NB4 (cell line): ENCODE measurements around the gene LDLRAD4.

Source experiments
- DNase-seq: peaks from one replicate; pipeline ENCODE4 v3.0.0; 2010; ENCODE audit warnings: low read depth
- H3K4me3 ChIP-seq: one replicate; pipeline ENCODE4 v1.5.1; 2011; ENCODE audit warnings: mild to moderate bottlenecking, low read depth, low read length, moderate library complexity
- CTCF ChIP-seq: IDR thresholded peaks from one replicate; pipeline ENCODE4 v1.5.1; 2012; ENCODE audit warnings: low read depth, low read length
- MAX ChIP-seq: IDR thresholded peaks from 2 replicates; pipeline ENCODE4 v1.6.1; 2011; ENCODE audit warnings: low read depth, low read length
- MYC ChIP-seq: IDR thresholded peaks from 2 replicates; pipeline ENCODE4 v1.6.1; 2011; ENCODE audit warnings: low read depth, low read length
- POLR2A ChIP-seq: IDR thresholded peaks from 2 replicates; pipeline ENCODE4 v1.6.1; 2011; ENCODE audit warnings: mild to moderate bottlenecking; ENCODE audit not compliant: insufficient read length; ENCODE audit errors: extremely low read depth

Gene LDLRAD4

GRCh38 chr18:13530879-13531387, 312.4 kb downstream of the LDLRAD4 start:
- H3K4me3 ChIP-seq = no peak overlapping the region
- TF ChIP-seq MAX = no peak
- TF ChIP-seq CTCF = peak; percentile 34
- DNase-seq = peak; percentile 21

- DNase-seq = no peak
- TF ChIP-seq MAX (no peak), POLR2A (no peak), MYC (no peak), CTCF (no peak)
- H3K4me3 ChIP-seq = no peak overlapping the region
Measured at GRCh38 chr18:13531681-13532325, 313.2 kb downstream of the LDLRAD4 start.

GRCh38 chr18:13532406-13533075, 314.0 kb downstream of the LDLRAD4 start:
- TF ChIP-seq MAX = no peak
- H3K4me3 ChIP-seq = no peak overlapping the region
- DNase-seq = no peak

GRCh38 chr18:13534631-13535030, 316.1 kb downstream of the LDLRAD4 start:
- DNase-seq = no peak
- H3K4me3 ChIP-seq = no peak overlapping the region
- TF ChIP-seq MYC (no peak), MAX (no peak), POLR2A (no peak), CTCF (no peak)

GRCh38 chr18:13536578-13536977, 318.0 kb downstream of the LDLRAD4 start:
- H3K4me3 ChIP-seq = no peak overlapping the region
- no peak for DNase-seq
- no peak for TF ChIP-seq MYC
- no peak for TF ChIP-seq CTCF
- no peak for TF ChIP-seq MAX
- TF ChIP-seq POLR2A = no peak

- H3K4me3 ChIP-seq = no peak overlapping the region
- TF ChIP-seq MYC (no peak), POLR2A (no peak), CTCF (no peak), MAX (no peak)
- no peak for DNase-seq
Measured at GRCh38 chr18:13537022-13537780, 318.6 kb downstream of the LDLRAD4 start.
